Fibroblast of skin of scalp (primary cell): ENCODE results near the gene HTR6.

ENCODE experiments used
- DNase-seq: peaks from one replicate; pipeline ENCODE4 v3.0.0-alpha.2; 2013

Gene HTR6

GRCh38 chr1:19639999-19640362 lies 24.7 kb upstream of the HTR6 start:
- DNase-seq = no peak

- DNase-seq = peak; percentile 81
Observed at GRCh38 chr1:19640363-19641316, 24.0 kb upstream of the HTR6 start.

GRCh38 chr1:19643121-19643520 lies 21.6 kb upstream of the HTR6 start:
- DNase-seq = no peak

- peak; percentile 67 for DNase-seq
Observed at GRCh38 chr1:19643602-19644394, 20.9 kb upstream of the HTR6 start, which contains the start of gene NBL1. Gene NBL1 (plus strand): TSS chr1:19644311. CDS start chr1:19655031, 10,720 bp downstream.

GRCh38 chr1:19644395-19644680 lies 20.3 kb upstream of the HTR6 start:
- no peak for DNase-seq

GRCh38 chr1:19644681-19645410 lies 19.8 kb upstream of the HTR6 start:
- no peak for DNase-seq

- DNase-seq = no peak
Observed at GRCh38 chr1:19645411-19646251, 19.0 kb upstream of the HTR6 start.

GRCh38 chr1:19646377-19647319 lies 18.0 kb upstream of the HTR6 start:
- no peak for DNase-seq

- no peak for DNase-seq
Observed at GRCh38 chr1:19647643-19648042, 17.0 kb upstream of the HTR6 start.

- DNase-seq = no peak
Observed at GRCh38 chr1:19648239-19648638, 16.4 kb upstream of the HTR6 start.

- no peak for DNase-seq
Observed at GRCh38 chr1:19648689-19649088, 16.0 kb upstream of the HTR6 start.

GRCh38 chr1:19650416-19651140 lies 14.1 kb upstream of the HTR6 start:
- no peak for DNase-seq

- peak; percentile 58 for DNase-seq
Observed at GRCh38 chr1:19651141-19651737, 13.4 kb upstream of the HTR6 start.

GRCh38 chr1:19654386-19654785 lies 10.3 kb upstream of the HTR6 start:
- DNase-seq = no peak

GRCh38 chr1:19654886-19655717 lies 9.6 kb upstream of the HTR6 start:
- DNase-seq = no peak

GRCh38 chr1:19655718-19656080 lies 9.0 kb upstream of the HTR6 start:
- no peak for DNase-seq

- no peak for DNase-seq
Observed at GRCh38 chr1:19656134-19656779, 8.4 kb upstream of the HTR6 start.

- no peak for DNase-seq
Observed at GRCh38 chr1:19656780-19657466, 7.8 kb upstream of the HTR6 start.
